Measurements from ENCODE around the gene GNAT1.
"Not testable (repeated sequence)": the region's sequence is repeated elsewhere in the genome, so short reads cannot be mapped to it uniquely, and the experiment has no call there.

GNAT1 gene

GRCh38 chr3:50203809-50204803 lies 12.7 kb downstream of the GNAT1 start:
- DNase-seq: no peak

DNA sequence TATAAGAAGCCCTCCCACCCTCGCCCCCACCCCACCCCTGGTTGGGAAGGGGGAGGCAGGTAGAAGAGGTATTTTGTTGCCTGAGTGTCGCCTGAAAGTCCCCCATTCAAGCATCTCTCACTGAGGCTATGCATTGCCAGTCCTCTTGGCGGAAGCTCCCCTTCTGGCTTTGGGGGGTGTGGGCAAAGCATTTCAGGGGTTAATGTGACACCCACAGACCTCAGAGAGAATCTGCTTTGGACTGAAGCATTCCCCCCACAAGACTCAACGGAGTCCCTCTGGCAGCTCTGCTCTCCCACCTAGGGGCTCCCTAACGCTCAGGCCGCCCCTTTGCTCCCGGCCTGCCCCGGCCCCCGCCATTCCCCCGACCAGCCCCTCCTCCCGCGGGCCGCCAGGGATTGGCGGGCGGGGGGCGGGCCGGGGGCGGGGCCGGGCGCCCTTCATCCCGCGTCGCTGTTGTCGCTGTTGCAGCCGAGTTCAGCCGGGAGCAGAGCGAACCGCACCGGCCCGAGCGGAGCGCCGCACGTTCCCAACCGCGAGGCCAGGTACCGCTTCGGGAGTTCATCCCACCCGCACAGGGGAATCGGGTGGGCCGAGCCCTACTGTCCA lies 13.5 kb downstream of the GNAT1 start, which contains the start of gene SLC38A3:
TSS of gene SLC38A3 (plus strand) at position 468 of the 609 bp plus-strand sequence. CDS start 8,929 bp downstream, outside the sequence.
- peak; percentile 2 for DNase-seq

- peak; percentile 21 for DNase-seq
Observed at GRCh38 chr3:50205413-50206276, 14.2 kb downstream of the GNAT1 start.

GRCh38 chr3:50207359-50208042 lies 16.1 kb downstream of the GNAT1 start:
- DNase-seq: no peak

DNA sequence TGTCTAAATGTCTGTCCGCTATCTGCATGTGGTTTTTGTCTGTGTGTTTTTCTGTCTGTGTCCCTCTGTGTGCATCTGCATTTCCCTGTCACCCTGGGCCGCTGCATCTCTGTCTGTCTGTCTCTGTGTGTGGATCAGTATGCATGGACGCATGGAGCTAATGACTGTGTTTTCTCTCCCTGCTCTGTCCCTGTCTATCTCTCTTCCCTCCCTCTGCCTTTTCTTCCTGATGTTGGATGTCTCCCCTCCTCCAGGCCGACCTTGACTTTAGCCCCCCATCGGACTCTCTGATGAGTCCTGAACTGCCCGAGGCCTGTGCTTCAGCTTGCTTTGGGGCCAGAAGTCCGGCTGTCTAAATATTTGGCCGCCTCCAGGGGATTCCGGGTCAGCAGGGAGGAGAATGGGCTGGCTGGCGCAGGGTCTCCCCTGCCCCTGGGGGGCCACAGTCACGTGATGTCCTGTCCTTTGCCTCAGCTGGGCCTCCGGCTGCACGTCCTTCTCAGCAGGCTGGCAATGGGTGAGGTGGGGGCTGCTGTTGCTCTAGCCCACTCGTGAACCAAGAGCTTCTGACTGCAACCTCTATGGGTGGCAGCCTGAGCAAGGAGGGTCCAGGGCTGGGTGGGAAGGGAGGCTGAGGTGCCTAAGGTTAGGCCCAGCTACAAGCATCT lies 17.4 kb downstream of the GNAT1 start:
- no peak for DNase-seq

GRCh38 chr3:50210176-50210509 lies 18.7 kb downstream of the GNAT1 start:
- DNase-seq: no peak

DNA sequence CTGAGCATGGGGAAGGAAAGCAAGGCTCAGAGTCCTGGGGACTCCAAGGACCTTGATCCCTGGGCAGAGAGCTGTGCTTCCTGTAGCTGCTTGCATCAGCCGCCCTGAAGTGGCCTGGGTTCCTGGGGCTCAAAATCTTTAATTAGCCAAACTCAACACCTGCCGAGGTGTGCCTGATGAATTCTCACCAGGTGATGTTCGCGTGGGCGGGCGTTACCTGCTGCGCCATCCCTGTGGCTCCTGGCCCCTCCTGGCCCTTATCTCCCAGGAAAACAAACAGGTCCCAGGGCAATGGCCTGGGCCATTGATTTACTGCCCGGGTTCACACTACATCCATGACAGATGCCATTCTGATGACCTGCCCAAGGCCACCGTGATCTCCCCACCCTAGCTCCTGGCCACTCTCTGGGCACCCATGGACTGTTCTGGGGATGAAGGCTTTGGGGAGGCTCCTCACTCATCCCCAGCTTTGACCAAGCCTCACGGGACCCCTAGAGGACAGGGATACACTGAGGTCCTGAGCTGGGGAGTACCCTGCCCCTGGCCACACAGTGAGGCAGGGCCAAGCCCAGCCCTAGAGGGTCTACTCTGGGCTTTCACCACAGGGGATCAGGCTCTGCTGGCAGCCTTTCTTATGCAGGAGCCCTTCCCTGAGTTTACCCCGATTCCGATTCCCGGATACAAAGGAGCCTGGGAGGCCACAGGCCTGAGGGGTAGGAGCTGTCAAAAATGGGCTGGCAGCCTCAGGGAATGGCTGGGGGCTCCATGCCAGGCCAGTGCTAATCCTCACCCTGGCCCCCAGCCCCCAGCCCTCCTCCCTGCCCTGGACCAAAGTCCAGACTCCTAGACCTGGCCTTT lies 19.3 kb downstream of the GNAT1 start:
- DNase-seq: no peak

GRCh38 chr3:50211368-50211717 lies 19.9 kb downstream of the GNAT1 start:
- not testable (repeated sequence) for DNase-seq

GRCh38 chr3:50211930-50212329 lies 20.5 kb downstream of the GNAT1 start:
- DNase-seq: no peak

GRCh38 chr3:50212502-50212901 lies 21.1 kb downstream of the GNAT1 start:
- no peak for DNase-seq

DNA sequence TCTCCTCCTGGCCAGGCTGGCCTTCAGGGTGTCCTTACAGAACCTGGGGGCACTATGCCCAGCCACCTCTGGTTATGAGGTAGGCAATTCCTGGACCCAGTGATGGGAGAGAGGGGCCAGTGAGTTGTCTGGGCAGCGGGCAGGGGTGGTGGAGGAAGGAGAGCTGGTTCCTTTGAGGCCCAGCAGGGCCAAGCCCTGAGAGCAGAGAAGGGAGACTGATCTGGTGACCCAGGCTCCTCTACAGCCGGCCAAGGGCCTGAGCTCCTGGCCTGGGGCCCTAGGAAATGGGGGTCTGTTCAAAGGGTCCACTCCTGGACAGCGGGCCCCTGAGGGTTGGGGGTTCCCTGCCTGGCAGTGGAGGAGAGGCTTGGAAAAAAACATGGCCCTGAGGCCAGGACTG lies 21.6 kb downstream of the GNAT1 start:
- no peak for DNase-seq

GRCh38 chr3:50213373-50213772 lies 22.0 kb downstream of the GNAT1 start:
- no peak for DNase-seq

DNA sequence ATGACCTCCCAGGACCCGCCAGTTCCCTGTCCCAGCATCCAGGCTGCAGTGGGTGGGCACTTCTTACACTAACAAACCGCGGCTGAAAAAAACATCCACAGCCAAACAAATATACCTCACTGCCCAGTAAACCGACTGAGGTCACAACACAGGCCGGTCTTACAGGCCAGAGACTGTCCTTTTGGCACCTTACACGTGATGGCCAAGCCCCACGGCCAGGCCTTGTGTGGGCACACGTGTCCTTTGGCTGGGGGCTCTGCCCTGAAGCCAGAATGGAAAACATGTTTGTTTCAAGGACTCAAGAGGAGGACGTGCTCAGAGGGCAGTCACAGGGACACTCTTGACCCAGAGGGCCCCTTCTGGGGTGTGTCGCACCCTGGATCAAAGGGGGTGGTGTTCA lies 23.4 kb downstream of the GNAT1 start:
- no peak for DNase-seq

DNA sequence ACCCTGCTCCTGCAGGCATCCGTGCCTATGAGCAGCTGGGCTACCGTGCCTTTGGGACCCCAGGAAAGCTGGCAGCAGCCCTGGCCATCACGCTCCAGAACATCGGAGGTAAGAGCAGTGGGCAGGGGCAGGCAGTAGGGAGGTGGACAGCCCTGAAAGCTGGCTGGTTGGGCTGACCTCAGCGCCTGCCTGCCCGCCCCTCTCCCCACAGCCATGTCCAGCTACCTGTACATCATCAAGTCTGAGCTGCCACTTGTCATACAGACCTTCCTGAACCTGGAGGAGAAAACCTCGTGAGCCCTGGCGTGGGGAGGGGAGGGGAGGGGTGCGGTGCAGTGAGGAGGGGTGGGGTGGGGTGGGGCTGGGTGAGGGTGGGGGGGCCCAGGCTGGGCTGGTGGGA lies 24.1 kb downstream of the GNAT1 start:
- DNase-seq: no peak

DNA sequence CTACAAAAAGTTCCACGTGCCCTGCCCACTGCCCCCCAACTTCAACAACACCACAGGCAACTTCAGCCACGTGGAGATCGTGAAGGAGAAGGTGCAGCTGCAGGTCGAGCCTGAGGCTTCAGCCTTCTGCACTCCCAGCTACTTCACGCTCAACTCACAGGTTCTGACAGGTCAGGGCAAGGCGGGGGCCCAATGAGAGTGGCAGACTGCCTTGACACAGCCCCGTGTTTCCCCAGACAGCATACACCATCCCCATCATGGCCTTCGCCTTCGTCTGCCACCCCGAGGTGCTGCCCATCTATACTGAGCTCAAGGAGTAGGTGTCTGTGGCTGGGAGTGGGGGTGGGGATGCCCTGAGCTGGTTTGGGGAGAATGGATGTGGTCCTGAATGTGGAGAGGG lies 26.3 kb downstream of the GNAT1 start:
- DNase-seq: no peak

DNA sequence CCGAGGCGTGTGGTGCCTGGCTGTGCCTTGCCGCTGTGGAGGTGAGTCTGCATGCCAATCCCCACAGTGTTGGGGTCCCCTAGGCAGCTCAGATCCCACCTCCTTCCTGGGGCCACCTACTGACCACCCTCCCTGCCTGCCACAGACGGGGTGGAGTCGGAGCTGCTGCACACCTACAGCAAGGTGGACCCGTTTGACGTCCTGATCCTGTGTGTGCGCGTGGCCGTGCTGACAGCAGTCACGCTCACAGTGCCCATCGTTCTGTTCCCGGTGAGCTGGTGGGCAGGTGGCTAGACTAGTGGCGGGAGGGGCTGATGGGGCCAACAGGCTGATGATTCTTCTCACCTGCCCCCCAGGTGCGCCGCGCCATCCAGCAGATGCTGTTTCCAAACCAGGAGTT lies 27.0 kb downstream of the GNAT1 start:
- no peak for DNase-seq

DNA sequence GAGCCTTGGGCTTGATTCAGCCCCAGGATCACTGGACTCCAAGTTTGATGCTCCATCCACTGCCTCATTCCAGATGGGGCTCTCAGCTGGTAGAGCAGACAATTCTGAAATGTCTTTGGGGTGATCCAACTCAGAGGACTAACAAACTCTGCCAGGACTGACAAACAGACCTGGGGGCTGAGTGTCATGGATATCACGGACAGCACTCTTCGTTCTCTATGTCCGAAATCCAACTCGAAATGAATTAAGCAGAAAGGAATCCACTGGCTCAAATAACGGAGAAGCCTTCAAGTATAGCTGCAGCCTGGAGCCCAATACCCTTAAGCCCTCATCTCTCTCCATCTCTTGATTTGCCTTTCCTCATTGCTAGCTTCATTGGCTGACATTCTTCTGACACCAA lies 27.9 kb downstream of the GNAT1 start:
- DNase-seq: no peak

DNA sequence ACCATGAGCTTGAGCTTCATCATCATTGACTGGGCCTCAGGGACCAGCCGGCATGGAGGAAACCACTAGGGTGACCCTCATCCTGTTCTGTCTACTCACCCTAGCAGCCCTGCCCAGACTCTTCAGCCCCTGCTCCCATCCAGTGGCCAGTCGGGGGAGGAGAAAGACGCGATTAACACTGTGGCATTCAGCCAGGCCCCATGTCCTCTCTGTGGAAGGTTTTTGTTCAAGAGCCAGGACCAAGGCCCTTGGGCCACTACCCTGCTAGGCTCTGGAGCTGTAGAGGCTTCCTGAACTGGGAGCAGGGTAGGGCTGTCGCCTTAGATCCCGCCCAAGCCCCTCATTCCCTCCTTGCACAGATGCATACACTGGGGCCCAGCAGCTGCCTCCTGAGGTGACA lies 28.7 kb downstream of the GNAT1 start:
- DNase-seq: no peak

DNA sequence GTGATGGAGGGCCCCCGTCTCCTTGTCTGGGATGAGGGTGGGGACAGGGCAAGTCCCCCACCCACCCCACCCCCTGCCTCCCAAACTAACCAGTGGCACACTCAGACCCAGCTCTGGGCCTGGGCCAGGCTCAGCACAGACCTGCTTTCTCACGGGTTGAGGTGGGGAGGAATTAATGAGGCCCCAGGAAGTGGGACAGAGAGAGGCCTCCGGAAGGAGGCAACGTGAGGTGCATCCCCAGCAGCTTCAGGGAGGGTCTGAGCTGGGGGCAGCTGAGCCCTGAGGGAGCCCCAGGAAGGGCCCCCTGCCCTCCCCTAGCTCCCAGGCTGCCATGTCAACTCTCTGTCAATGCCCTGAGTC lies 29.6 kb downstream of the GNAT1 start:
- DNase-seq: no peak

DNA sequence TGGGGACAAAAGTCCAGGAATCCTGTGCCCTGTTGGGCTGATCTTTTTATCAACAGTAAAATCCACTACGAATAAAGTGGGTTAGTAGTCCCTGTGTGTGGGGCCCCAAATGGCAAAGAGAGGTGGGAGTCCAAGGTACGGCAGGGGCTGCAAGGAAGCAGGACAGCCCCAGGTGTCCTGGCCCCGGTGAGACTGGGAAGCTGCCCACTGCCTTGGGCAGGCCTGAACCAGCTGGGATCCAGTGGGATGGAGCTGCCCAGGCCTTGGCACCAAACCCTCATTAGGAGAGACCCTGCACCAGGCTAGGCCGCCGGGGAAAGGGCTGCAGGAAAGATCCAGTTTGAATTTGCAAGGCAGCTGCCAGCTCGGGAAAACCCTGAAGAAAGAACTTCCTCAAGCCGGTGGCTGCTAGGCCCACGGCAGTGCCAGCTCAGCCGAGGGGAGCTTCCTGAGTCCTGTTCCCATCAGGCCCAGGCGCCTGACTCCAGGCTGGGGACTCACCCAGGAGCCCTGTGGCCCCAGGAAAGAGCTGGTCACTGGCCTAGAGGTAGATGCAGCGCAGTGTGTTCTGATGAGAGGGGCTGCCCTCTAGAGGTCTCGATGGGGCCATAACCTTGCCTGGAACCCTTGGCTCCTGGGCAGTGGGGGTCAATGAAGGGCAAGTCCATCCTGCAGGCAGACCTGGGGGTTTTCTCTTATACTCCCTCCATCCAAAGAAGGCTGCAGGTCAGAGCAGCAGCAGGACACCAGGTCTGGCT lies 30.2 kb downstream of the GNAT1 start:
- DNase-seq: no peak

DNA sequence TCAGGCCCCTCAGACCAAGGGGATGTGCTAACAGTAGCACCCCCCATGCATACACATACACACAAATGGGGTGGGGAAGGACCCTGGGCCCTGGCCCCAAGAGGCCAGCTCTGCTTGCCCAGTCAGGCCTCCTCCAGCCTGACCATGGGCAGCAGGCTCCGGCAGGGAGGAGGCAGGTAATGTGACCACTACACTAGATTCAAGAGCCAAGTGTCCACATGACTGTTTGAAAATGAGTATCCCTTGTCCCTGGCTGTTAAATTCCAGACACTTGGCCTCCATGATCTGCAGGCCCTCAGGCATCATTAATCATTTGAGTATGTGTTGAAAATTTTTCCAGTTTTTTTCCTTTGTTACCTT lies 30.7 kb downstream of the GNAT1 start:
- no peak for DNase-seq

Measured in NCI-H2227 treated with DMSO at 0.1 percent for 48 hours (cell line).